GM19193 (cell line): ENCODE data around the gene SERINC3.

ENCODE experiments used
- POLR2A ChIP-seq: IDR thresholded peaks from 4 replicates; pipeline ENCODE4 v1.6.1; 2011; ENCODE audit not compliant: insufficient read depth, insufficient read length; ENCODE audit errors: extremely low read depth

The SERINC3 gene

GRCh38 chr20:44448753-44449546 is 72.9 kb downstream of the SERINC3 start:
- TF ChIP-seq POLR2A: no peak

DNA sequence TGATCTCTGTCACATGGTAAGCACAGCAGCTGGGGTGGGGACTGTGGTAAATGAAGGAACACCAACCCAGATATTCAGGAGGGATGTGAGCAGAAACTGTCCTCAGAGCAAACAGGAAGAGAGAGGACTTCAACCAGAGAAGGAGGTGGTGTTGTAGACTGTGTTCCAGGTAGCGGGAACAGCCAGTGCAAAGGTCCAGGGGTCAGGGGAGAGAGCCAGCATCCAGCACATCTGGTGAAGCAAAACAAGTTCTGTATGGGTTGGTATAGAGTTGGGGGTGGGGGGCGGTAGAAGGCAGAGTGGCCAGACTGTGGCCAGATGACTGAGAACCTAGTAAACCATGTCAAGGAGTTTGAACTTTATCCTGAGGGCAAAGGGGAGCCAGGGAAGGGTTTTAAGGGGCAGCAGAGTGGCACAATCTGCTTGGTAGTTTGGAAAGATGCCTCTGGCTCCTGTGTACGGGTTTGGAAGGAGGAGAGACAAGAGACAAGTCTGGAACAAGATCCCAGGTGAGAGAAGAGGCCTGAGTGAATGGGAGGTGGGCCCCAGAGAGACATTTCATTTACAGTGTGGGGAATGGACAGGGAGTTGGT is 73.9 kb downstream of the SERINC3 start:
- TF ChIP-seq POLR2A: no peak
